Activated CD8-positive, alpha-beta memory T cell treated with anti-CD3 and anti-CD28 coated beads, Interleukin-2, amount 50 U/mL, for 1 hour (primary cell): ENCODE measurements around the gene SPINK9.
"Not testable (repeated sequence)": the region's sequence is repeated elsewhere in the genome, so short reads cannot be mapped to it uniquely, and the experiment has no call there.

ENCODE experiments used
- DNase-seq: peaks from one replicate; pipeline ENCODE4 v3.0.0-alpha.2; 2020; ENCODE audit errors: extremely low read depth

SPINK9 gene, protein sequence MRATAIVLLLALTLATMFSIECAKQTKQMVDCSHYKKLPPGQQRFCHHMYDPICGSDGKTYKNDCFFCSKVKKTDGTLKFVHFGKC

DNA sequence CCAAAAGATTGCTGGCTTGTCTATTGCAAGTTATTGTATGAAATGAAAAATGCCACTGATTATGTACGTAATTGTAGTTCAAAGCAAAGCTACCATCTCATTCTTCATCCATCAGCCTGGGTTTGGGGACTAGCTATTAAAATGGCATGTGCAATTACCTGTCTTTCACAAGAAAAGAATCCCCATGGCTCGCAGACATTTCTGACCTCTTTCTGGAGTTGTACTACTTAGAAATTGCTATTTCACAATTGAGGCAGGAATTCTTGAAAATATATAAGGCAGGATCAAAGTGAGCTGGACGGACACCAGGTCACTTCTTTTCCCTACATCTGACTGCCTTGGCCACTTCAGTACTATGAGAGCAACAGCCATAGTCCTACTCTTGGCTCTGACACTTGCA is at the start of gene SPINK9:
Gene SPINK9, plus strand, starts transcription at position 301 of the 400 bp plus-strand sequence. Its CDS starts 55 bp downstream, at position 356.
- no peak for DNase-seq

DNA sequence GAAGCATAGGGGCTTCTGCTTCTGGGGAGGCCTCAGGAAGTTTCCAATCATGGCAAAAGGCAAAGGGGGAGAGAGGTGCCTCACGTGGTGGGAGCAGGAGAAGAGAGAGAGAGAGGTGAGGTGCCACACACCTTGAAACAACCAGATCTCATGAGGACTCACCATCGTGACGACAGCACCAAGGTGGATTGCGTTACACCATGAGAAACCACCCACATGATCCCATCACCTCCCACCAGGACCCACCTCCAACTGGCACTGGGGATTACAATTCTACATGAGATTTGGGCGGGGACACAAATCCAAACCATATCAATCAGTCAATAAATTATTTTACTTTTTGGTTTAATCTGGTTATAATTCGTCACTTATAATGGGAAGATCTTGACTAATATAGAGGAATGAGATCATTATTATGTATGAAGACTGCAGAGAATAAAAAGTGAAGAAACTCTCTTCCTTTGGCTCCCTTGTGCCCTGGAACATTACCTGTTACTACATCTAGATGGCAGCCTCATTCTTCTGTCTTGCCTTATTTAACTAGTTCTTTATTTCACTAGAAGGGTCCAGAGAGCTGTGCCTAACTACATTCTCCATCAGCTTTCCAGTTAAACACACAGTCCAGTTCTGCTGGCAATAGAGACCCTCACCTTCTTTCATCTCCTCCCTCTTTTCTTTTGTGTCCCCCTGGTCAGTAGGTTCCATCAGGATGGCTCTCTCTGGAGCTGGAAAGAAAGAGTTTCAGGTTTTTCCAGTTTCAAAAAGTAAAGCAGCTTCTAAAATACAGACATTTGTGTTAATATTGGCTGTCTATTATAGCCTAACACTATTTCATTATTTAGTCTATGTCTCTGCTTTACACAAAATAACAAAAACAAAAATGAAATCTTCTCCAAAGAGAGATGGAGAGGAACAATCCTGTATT is 44.8 kb upstream of the SPINK9 start:
- DNase-seq, result no peak

DNA sequence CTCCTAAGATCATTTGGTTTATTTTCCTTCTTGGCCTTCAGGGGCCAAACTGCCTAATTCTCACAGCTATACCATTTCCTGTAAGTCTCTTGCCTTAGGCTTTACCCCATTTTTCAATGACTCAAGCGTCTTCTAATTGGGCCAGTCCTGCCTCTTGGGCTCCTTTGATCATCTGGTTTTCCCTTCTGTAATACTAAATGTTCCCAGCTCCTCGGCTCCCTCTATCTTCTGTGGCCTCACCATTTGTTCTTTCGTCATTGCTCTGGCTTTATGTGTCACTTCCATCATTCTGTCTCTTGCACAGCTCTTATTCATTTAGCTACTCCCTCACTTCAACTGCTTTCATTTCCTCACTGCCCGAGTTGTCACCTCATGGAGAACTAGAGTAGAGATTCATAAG is 37.6 kb upstream of the SPINK9 start:
- no peak for DNase-seq

DNA sequence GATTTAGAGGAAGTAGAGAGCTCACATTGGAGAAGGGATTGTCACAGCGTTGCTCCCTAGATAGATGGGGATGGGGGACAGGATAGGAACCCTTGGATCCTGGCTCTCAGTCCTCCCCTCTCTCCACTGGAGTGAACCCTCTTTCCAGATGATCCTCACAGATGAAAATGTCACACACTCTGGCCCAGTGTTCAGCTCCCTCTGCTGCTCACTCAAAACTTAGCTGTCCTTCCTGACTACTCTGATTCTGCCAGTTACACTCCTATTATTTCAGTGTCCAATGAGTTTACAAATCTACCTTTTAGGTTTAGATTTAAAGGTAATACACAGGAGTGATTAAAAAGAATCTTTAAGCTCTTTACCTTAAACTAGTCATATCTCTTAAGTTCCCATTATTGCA is 28.9 kb upstream of the SPINK9 start:
- no peak for DNase-seq

DNA sequence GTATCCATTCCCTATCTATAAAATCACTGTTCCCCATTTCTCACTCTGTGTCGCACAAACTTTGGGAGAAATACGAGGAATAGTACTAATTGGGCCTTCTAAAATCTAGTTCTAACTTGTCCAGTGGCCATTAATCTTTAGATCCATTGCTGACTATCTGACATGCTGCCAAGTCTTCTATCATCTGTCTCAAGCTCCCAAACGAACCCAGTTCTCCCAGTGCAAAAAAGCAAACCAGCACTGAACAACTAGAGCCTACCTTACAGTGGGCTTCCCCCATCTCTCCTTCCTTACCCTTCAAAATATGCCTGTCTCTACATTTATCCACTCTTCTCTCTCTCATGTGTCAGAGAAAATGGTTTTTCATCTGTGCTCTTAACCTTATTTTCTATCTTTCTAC is 26.3 kb upstream of the SPINK9 start:
- no peak for DNase-seq

DNA sequence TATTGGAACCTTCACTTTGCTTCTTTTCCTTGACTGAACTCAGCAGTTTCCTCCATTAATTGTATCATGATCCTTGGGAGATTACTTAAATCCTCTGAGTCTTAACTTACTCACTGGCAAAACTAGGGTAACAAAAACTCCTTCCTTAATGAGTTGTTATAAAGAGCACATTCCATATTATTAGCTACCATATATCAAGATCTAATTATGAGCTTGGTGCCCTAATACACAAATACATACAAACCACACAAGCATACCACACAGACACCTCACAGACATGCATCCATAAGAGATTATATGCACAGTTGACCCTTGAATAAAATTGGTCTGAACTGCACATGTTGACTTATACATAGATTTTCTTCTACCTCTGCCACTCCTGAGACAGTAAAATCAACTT is 25.6 kb upstream of the SPINK9 start:
- no peak for DNase-seq

DNA sequence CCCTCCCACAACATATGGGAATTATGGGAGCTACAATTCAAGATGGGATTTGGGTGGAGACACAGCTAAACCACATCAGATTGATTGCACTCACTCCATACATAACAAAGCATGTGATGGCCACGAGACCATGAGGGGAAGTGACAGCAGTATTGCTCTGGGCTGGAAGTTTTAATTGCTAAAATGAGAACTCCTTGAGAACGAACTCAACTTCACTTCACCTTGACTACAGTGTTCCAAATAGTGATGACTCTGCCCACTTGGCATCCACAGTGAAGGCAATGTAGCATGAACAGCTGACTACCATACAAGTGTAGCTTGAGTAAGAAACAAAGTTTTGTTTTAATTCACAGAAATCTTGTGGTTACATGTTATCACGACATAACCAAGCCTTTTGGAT is 23.9 kb upstream of the SPINK9 start:
- no peak for DNase-seq

DNA sequence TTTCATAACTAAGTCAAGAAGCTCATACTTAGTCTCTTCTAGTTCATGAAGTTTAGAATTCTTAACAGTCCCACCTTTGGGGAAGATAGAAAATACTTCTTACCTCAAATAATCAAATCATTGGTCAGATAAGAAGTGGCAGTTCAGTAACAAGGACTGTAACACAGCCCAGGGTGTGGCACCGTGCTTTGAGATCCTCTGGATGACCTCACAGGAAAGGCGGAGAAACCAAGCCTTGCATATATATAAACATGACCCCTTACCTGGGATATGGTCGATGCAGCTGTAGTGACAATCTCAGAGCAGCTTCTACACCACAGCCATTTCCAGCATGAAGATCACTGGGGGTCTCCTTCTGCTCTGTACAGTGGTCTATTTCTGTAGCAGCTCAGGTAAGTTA is 23.2 kb upstream of the SPINK9 start, which contains the start of gene SPINK7:
Gene SPINK7, plus strand, starts transcription at position 271 of the 400 bp plus-strand sequence. Its CDS starts 61 bp downstream, at position 332.
- no peak for DNase-seq

DNA sequence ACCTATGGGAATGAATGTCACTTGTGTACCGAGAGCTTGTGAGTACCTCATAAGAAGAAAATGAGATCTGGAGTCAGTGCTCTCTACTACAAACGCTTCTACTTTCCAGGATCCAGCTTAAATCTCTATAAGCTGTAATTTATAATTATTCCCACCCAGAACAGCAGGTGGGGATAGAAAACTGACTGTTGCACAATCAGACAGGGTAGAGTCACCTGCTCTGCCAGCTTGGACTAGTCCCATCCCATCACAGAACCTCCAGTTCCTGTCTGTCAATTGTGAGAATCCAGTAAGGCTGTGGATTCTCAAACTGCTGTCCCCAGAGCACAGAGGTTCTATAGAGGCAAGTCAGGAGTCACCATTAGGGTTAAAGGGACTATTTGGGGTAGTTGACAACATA is 21.2 kb upstream of the SPINK9 start:
- DNase-seq, result no peak

DNA sequence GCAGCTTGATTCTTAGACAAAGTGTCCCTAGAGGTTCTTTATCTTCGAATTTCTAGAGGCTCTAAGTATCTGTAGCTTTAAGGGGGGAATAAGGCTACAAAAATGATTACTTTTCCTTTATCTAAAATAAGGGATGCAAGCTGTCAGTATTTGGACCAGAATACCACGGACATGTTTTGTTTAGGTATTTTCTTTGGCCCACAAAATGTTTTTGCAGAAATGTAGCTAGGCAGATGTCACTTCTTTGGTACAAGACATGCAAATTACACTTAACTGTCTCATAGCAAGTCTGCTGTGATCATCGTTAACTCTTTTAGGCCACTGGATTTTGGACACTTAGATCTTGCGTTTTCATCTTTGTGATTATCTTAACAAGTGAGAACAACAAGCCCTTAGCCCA is 20.6 kb upstream of the SPINK9 start:
- DNase-seq, result no peak

DNA sequence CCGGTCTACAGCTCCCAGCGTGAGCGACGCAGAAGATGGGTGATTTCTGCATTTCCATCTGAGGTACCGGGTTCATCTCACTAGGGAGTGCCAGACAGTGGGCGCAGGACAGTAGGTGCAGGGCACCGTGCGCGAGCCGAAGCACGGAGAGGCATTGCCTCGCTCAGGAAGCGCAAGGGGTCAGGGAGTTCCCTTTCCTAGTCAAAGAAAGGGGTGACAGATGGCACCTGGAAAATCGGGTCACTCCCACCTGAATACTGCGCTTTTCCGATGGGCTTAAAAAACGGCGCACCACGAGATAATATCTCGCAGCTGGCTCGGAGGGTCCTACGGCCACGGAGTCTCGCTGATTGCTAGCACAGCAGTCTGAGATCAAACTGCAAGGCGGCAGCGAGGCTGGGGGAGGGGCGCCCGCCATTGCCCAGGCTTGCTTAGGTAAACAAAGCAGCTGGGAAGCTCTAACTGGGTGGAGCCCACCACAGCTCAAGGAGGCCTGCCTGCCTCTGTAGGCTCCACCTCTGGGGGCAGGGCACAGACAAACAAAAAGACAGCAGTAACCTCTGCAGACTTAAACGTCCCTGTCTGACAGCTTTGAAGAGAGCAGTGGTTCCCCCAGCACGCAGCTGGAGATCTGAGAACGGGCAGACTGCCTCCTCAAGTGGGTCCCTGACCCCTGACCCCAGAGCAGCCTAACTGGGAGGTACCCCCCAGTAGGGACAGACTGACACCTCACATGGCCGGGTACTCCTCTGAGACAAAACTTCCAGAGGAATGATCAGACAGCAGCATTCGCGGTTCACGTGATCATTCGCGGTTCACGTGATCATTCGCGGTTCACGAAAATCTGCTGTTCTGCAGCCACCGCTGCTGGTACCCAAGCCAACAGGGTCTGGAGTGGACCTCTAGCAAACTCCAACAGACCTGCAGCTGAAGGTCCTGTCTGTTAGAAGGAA is 15.1 kb upstream of the SPINK9 start:
- not testable (repeated sequence) for DNase-seq

DNA sequence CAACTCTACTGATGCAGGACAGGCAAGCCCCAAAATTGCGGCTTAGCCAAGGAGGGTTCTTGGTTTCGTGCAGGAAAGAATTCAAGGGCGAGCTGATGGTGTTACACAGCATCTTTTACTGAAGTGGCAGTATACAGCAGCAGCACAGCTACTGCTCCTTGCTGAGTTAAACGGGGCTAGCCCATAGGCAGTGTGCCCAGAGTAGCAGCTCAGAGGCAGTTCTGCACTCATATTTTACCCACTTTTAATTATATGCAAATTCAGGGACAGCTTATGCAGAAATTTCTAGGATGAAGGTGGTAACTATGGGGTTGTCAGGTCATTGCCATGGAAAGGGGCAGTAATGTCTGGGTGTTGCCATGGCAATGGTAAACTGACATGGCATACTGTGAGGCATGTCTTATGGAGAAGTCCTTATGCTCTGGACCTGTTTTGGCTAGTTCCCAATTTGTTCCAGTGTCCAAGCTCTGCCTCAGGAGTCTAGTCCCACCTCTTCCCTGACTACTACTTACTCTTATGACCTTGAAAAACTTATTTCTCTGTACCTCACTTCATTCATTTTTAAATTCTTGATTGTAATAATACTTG is 2.0 kb upstream of the SPINK9 start:
- no peak for DNase-seq

DNA sequence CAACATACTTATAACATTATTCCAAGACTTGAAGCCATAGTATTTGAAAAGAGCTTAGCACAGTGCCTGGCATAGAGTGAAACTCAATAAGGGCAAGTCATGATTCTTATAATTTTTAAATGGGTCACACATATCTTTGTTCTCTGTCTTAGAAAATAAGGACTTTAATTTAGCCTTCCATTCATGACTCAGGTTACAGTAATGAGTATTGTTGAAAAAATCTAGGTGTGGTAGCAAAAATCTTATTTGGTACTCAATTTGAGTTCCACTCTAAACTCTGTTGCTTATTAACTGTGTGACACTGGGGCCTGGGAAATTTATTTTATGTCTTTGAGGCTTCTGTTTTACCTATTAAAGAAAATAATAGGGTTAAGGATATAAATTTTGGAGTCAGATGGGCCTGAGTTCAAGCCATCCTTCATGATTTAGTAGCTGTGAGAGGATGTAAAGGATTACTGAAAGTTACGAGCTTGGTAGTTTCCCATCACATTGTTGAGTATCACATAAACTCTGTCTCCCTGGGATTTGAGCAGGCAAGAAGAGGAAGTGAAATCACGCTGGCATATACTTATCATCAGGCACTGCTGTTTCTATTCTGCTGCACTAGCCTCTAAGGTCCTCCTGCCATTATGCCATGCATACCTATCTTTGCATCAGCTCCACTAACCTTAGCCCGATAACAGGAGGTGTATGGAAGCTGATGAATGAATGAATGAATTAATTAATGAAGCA is 1.5 kb downstream of the SPINK9 start:
- DNase-seq, result no peak

DNA sequence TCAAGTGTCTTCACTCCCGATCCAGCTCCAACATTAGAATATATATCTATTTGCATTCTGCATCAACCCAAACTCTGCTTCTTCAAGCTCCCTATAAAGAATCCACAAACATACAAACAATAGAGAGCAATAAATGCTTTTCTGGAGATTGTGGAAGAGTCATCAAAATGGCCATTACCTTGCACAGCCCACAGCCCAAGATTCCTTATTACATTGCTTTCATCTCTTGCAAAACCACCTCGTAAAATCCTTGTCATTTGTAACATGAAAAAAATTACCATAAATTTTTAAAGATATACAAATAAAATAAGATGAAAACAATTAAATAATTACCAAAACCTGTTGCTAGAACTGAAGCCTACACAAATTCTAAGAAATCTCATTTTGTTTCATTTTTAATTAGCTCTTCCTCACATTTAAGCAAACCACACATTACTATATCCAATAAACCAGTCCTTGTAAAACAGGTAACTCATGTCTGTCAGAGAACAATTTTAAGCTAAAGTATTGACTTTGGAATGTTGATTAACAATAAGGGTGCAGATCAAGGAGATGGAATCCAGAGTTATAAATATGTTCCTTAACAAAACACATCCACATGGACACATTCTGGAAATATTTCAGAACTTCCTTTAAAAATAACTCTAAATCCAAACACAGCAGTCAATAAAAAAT is 7.1 kb downstream of the SPINK9 start:
- DNase-seq, result no peak

DNA sequence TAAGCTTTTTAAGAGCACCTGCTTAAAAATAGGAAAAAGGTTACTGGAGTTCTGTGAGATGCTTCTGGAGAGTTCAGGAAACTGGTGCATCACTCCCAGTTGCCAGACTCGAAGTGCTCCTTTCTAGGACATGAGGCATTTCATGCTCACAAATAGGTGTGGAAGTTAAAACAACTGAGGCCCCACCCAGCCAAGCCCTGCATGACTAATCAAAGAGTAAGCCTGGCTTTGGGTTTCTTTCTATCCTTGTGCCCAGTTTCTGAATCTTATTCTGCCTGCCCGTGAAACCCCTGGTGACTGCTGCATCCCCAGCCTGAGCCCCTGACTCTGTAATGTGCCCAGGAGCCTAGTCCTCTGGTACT is 7.7 kb downstream of the SPINK9 start:
- DNase-seq, result no peak

DNA sequence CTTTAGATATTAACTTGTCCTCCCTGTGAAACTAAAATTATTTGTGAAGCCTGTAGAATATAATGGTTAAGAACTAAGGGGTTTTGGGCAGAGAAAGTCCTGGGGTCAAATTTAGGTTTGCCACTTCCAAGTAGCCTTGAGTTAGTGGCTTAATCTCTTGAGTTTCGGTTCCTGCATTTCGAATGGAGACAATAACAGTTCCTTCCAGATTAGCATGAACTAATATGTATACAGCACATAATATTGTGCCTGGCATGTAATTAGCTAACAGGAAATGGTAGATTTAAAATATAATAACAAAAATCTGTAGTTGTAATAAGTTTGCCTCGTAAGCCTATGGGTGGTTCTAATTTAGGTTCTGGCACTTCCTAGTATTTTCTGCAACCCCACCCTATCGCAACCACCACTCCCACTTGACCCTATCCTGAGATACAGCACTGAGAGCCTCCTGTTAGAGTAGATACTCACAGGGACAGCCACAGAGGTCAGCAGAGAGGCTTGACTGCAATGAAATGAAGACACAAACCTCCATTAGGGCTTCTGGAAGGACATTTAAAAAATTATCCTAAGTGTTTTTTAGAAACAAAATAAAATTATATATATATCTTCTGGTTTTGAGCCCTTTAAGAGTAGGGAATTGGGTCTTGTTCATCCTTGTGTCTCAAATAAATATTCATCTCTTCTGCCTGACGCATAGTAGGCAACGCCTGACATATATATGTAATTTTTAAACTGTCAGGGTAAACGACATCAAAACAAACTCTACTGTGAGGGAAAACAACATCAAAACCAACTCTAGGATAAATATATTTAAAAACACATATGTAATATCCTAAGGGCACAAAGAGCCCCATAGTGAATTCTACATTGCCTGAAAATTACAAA is 8.5 kb downstream of the SPINK9 start:
- DNase-seq, result no peak

DNA sequence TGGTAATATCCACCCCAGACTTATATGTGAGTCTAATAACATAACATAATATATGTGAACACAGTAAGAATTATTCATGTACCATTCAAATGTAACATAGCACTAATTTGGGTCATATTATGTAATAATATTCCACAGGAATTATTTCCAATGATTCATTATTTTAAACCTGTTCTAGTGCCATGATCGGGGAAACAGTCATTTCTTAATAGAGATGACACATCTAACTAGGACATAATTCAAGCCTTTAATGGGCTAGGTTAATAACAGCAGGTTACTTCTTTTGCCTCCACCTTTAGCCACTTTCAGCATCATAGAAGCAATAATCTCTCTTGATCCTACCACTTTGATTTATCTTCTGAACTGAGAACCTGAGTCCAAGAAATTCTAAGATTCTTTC is 12.3 kb downstream of the SPINK9 start:
- no peak for DNase-seq

DNA sequence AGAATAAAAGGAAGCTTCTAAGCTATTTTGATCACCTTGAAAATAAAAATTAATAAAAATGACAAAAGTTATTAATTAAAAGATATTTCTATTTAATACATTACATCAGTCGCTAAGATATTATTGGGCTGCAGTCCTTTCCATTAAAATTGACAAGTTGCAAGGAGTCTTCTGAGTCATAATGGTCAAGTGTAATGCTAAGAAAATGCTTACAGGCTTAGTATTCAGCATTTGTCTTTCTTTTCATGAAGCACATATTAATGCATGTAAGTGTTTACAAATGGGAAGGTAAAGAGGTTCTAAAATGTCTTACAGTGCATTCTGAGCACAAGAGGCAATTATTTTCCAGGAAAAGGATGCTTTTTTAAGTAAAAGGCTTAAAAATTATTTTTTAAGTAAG is 17.3 kb downstream of the SPINK9 start:
- DNase-seq, result no peak

DNA sequence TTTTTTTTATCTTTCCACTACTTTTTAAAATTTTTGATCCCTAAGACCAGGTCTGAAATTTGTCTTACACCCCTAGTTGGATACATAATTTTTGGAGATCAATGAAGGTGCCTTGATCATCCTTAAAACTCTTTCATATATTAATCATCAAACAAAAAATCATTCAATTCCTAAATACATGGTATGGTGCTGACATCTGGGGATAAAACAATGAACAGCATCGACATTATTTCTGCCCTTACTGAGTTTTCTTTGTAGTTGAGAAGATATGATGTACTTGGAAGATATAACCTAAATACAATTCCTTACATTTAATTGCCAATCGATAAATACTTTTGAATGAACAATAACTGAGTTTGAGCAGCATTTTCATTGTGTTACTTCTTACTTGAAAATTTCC is 18.3 kb downstream of the SPINK9 start:
- DNase-seq, result no peak

DNA sequence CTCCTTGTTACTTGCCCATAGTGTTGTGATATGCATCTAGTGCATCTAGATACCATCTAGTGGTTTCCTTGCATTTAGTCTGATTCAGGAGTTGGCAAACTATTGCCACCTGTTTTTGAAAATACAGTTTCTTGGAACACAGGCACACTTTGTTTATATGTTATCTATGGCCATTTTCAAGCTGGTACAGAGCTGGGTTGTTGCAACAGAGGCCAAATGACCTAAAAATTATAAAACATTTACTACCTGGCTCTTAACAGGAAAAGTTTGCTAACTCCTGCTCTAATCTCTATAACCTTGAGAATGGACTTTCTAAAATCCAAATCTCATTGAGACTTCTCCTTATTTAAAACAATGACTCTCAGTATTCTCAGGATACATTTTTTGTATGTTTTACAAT is 29.0 kb downstream of the SPINK9 start:
- DNase-seq, result no peak
